MM.1S (cell line): ENCODE results near the gene BLCAP.

Experiments
- DNase-seq: peaks from one replicate; pipeline ENCODE4 v3.0.0-alpha.2; 2015
- H2AFZ ChIP-seq: fragments of 300-600 bp; sonication (generic); 2 replicates; pipeline ENCODE4 v1.6.0; 2016; ENCODE audit warnings: antibody characterized with exemption, low read length
- H3F3A ChIP-seq: fragments of 300-600 bp; sonication (generic); 2 replicates; pipeline ENCODE4 v1.6.1; 2016; ENCODE audit warnings: mild to moderate bottlenecking, antibody characterized with exemption, low read length, moderate library complexity, mixed read lengths; ENCODE audit not compliant: insufficient read depth
- H3K27ac ChIP-seq: fragments of 300-600 bp; sonication (generic); 2 replicates; pipeline ENCODE4 v1.5.1; 2016; ENCODE audit warnings: mild to moderate bottlenecking, low read length
- H3K27me3 ChIP-seq: fragments of 300-600 bp; sonication (generic); replicated peaks from 2 replicates; pipeline ENCODE4 v1.6.0; 2016; ENCODE audit warnings: low read length; ENCODE audit not compliant: insufficient read depth
- H3K36me3 ChIP-seq: fragments of 300-600 bp; sonication (generic); replicated peaks from 2 replicates; pipeline ENCODE4 v1.6.1; 2016; ENCODE audit warnings: mild to moderate bottlenecking, low read length, mixed read lengths; ENCODE audit not compliant: insufficient read depth
- H3K4me1 ChIP-seq: fragments of 300-600 bp; sonication (generic); 2 replicates; pipeline ENCODE4 v1.6.1; 2016; ENCODE audit warnings: low read length, mixed read lengths
- H3K4me2 ChIP-seq: fragments of 300-600 bp; sonication (generic); 2 replicates; pipeline ENCODE4 v1.6.0; 2016; ENCODE audit warnings: low read depth, low read length
- H3K4me3 ChIP-seq: fragments of 300-600 bp; sonication (generic); 2 replicates; pipeline ENCODE4 v1.5.1; 2016; ENCODE audit warnings: low read length, mixed read lengths
- H3K79me2 ChIP-seq: fragments of 300-600 bp; sonication (generic); 2 replicates; pipeline ENCODE4 v1.6.1; 2016; ENCODE audit warnings: mixed run types, low read length, mixed read lengths
- H3K9ac ChIP-seq: fragments of 300-600 bp; sonication (generic); 2 replicates; pipeline ENCODE4 v1.6.1; 2016; ENCODE audit warnings: low read length, mixed read lengths
- H3K9me2 ChIP-seq: fragments of 300-600 bp; sonication (generic); replicated peaks from 2 replicates; pipeline ENCODE4 v1.6.1; 2016; ENCODE audit warnings: mild to moderate bottlenecking, low read length, mixed read lengths; ENCODE audit not compliant: insufficient read depth
- H3K9me3 ChIP-seq: fragments of 300-600 bp; sonication (generic); replicated peaks from 2 replicates; pipeline ENCODE4 v1.6.1; 2016; ENCODE audit warnings: mild to moderate bottlenecking, low read length, mixed read lengths; ENCODE audit not compliant: insufficient read depth
- H4K20me1 ChIP-seq: fragments of 300-600 bp; sonication (generic); 2 replicates; pipeline ENCODE4 v1.6.1; 2016; ENCODE audit warnings: mild to moderate bottlenecking, low read length, moderate library complexity, mixed read lengths; ENCODE audit not compliant: insufficient read depth
- EZH2 ChIP-seq: fragments of 300-600 bp; sonication (generic); optimal IDR thresholded peaks from 2 replicates; pipeline ENCODE3; 2017; ENCODE audit warnings: low read depth, mild to moderate bottlenecking, antibody characterized with exemption, low read length, mixed read lengths
- EZH2phosphoT487 ChIP-seq: fragments of 300-600 bp; sonication (generic); IDR thresholded peaks from 2 replicates; pipeline ENCODE4 v1.6.1; 2018; ENCODE audit warnings: antibody characterized with exemption, low read length
- TF ChIP-seq, protein P1 (sequence below): fragments of 300-600 bp; sonication (generic); IDR thresholded peaks from 2 replicates; pipeline ENCODE4 v1.5.1; 2016; ENCODE audit warnings: antibody characterized with exemption, low read length, mixed read lengths

The BLCAP gene

DNA sequence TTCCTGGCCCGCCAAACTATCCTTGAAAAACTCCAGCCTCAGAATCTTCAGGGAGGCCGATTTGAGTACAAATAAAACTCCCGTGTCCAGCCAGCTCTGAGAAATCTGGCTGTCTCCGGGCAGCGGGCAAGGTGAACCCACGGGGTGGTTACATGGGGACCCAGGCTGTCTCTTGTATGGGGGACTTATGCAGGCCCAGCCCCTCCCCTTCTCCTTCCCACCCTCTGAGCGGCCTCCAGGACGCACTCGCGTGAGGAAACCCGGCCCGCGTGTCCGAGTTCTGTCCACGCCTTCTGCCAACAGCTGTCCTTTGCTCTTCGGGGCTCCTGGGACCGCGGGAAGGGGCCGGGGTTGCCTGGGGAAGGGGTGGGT lies 36.3 kb upstream of the BLCAP start:
- H3K27me3 ChIP-seq = peaks cover 47% of the 10 kb centered on the region
- no peaks in the 10 kb centered on the region for H3K9me2 ChIP-seq
- no peaks in the 10 kb centered on the region for H4K20me1 ChIP-seq
- DNase-seq = no peak
- TF ChIP-seq, protein P1, sequence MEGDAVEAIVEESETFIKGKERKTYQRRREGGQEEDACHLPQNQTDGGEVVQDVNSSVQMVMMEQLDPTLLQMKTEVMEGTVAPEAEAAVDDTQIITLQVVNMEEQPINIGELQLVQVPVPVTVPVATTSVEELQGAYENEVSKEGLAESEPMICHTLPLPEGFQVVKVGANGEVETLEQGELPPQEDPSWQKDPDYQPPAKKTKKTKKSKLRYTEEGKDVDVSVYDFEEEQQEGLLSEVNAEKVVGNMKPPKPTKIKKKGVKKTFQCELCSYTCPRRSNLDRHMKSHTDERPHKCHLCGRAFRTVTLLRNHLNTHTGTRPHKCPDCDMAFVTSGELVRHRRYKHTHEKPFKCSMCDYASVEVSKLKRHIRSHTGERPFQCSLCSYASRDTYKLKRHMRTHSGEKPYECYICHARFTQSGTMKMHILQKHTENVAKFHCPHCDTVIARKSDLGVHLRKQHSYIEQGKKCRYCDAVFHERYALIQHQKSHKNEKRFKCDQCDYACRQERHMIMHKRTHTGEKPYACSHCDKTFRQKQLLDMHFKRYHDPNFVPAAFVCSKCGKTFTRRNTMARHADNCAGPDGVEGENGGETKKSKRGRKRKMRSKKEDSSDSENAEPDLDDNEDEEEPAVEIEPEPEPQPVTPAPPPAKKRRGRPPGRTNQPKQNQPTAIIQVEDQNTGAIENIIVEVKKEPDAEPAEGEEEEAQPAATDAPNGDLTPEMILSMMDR = no peak
- TF ChIP-seq EZH2phosphoT487 (no peak), EZH2 (no peak)
- H3K9ac ChIP-seq = no peak overlapping the region
- H3F3A ChIP-seq = no peaks in the 10 kb centered on the region
- no peaks in the 10 kb centered on the region for H3K9me3 ChIP-seq
- H3K79me2 ChIP-seq = no peaks in the 10 kb centered on the region
- no peaks in the 10 kb centered on the region for H3K4me1 ChIP-seq
- no peaks in the 10 kb centered on the region for H3K36me3 ChIP-seq
- H3K4me2 ChIP-seq = peak overlapping the region; percentile 54; the same call in 1 of the 2 replicates
- no peak overlapping the region; the same call in 1 of the 2 replicates for H3K4me3 ChIP-seq
- H2AFZ ChIP-seq = peak overlapping the region; percentile 69
- no peak overlapping the region for H3K27ac ChIP-seq

- no peaks in the 10 kb centered on the region for H4K20me1 ChIP-seq
- H3K79me2 ChIP-seq = no peaks in the 10 kb centered on the region
- no peaks in the 10 kb centered on the region for H3K9me2 ChIP-seq
- H3K9me3 ChIP-seq = no peaks in the 10 kb centered on the region
- H3K27ac ChIP-seq = no peak overlapping the region
- no peak for DNase-seq
- TF ChIP-seq, protein P1 = no peak
- TF ChIP-seq EZH2phosphoT487 = no peak
- TF ChIP-seq EZH2 = no peak
- H3K36me3 ChIP-seq = no peaks in the 10 kb centered on the region
- H3K4me2 ChIP-seq = no peak overlapping the region
- H3F3A ChIP-seq = no peaks in the 10 kb centered on the region
- H3K9ac ChIP-seq = no peak overlapping the region
- no peaks in the 10 kb centered on the region for H3K4me1 ChIP-seq
- H3K27me3 ChIP-seq = peaks cover 36% of the 10 kb centered on the region
- no peak overlapping the region for H3K4me3 ChIP-seq
- no peak overlapping the region for H2AFZ ChIP-seq
Observed at GRCh38 chr20:37562695-37563480, 35.2 kb upstream of the BLCAP start.

DNA sequence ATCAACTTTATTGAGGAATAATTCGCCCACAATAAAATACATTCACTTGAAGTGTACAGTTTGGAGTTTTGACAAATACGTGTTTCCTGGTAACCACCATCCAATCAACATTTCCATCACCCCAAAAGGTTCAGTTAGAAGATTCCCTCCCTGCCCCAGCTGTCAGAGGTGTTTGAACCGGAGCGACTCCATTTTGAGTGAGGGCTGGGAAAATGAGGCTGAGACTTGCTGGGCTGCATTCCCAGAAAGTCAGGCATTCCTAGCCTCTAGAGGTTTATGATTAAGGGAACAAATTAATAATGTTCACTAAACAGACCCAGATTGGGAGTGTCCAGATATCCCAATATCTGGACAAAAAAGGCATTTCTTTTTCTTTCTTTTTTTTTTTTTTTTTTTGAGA lies 33.0 kb upstream of the BLCAP start:
- no peak for TF ChIP-seq EZH2phosphoT487
- no peak for TF ChIP-seq EZH2
- TF ChIP-seq, protein P1 = no peak
- no peaks in the 10 kb centered on the region for H4K20me1 ChIP-seq
- no peaks in the 10 kb centered on the region for H3F3A ChIP-seq
- no peak overlapping the region for H3K27ac ChIP-seq
- H3K4me2 ChIP-seq = no peak overlapping the region
- H3K27me3 ChIP-seq = peaks cover 19% of the 10 kb centered on the region
- no peak overlapping the region for H2AFZ ChIP-seq
- no peak for DNase-seq
- no peaks in the 10 kb centered on the region for H3K79me2 ChIP-seq
- H3K9me3 ChIP-seq = no peaks in the 10 kb centered on the region
- no peaks in the 10 kb centered on the region for H3K9me2 ChIP-seq
- H3K9ac ChIP-seq = no peak overlapping the region
- no peaks in the 10 kb centered on the region for H3K4me1 ChIP-seq
- no peak overlapping the region for H3K4me3 ChIP-seq
- no peaks in the 10 kb centered on the region for H3K36me3 ChIP-seq
